ELR (cell line): Measurements from ENCODE around the gene CACNA2D3.
"Not testable (repeated sequence)": the region's sequence is repeated elsewhere in the genome, so short reads cannot be mapped to it uniquely, and the experiment has no call there.

Experiments used
- DNase-seq: peaks from one replicate; pipeline ENCODE4 v3.0.0-alpha.2; 2015; ENCODE audit warnings: low read depth

CACNA2D3 gene

GRCh38 chr3:54464554-54464953 is 342.2 kb downstream of the CACNA2D3 start:
- not testable (repeated sequence) for DNase-seq

- no peak for DNase-seq
These were observed 354.5 kb downstream of the CACNA2D3 start for GRCh38 chr3:54476891-54477290.

- no peak for DNase-seq
These were observed 359.4 kb downstream of the CACNA2D3 start for GRCh38 chr3:54481606-54482365.

GRCh38 chr3:54484334-54484733 is 362.0 kb downstream of the CACNA2D3 start:
- DNase-seq, result no peak

GRCh38 chr3:54486317-54486716 is 364.0 kb downstream of the CACNA2D3 start:
- DNase-seq, result no peak

GRCh38 chr3:54488297-54488696 is 365.9 kb downstream of the CACNA2D3 start:
- DNase-seq, result no peak

- no peak for DNase-seq
These were observed 371.9 kb downstream of the CACNA2D3 start for GRCh38 chr3:54494209-54494608.

GRCh38 chr3:54506603-54507002 is 384.3 kb downstream of the CACNA2D3 start:
- no peak for DNase-seq

- no peak for DNase-seq
These were observed 385.6 kb downstream of the CACNA2D3 start for GRCh38 chr3:54507876-54508460.

GRCh38 chr3:54510506-54510905 is 388.2 kb downstream of the CACNA2D3 start:
- DNase-seq, result no peak

GRCh38 chr3:54511766-54512365 is 389.5 kb downstream of the CACNA2D3 start:
- DNase-seq, result no peak

- DNase-seq, result no peak
These were observed 391.7 kb downstream of the CACNA2D3 start for GRCh38 chr3:54514006-54514405.

- no peak for DNase-seq
These were observed 392.1 kb downstream of the CACNA2D3 start for GRCh38 chr3:54514416-54514815.

GRCh38 chr3:54515441-54516213 is 393.3 kb downstream of the CACNA2D3 start:
- no peak for DNase-seq

GRCh38 chr3:54517424-54517823 is 395.1 kb downstream of the CACNA2D3 start:
- no peak for DNase-seq

- DNase-seq, result no peak
These were observed 395.8 kb downstream of the CACNA2D3 start for GRCh38 chr3:54518011-54518675.

- no peak for DNase-seq
These were observed 397.1 kb downstream of the CACNA2D3 start for GRCh38 chr3:54519493-54519892.

- DNase-seq, result no peak
These were observed 397.7 kb downstream of the CACNA2D3 start for GRCh38 chr3:54520060-54520459.

- no peak for DNase-seq
These were observed 405.2 kb downstream of the CACNA2D3 start for GRCh38 chr3:54527521-54527920.

- DNase-seq, result no peak
These were observed 405.6 kb downstream of the CACNA2D3 start for GRCh38 chr3:54527953-54528352.

- no peak for DNase-seq
These were observed 406.3 kb downstream of the CACNA2D3 start for GRCh38 chr3:54528668-54529067.

GRCh38 chr3:54530091-54530490 is 407.7 kb downstream of the CACNA2D3 start:
- DNase-seq, result no peak
